GM21390 (cell line): ENCODE measurements around the gene COL1A1.

Experiments
- ATAC-seq: cut with Tn5 transposase; IDR thresholded peaks from one replicate; pipeline ENCODE4 v1.9.1; 2021; ENCODE audit not compliant: unreplicated experiment

The COL1A1 gene

DNA sequence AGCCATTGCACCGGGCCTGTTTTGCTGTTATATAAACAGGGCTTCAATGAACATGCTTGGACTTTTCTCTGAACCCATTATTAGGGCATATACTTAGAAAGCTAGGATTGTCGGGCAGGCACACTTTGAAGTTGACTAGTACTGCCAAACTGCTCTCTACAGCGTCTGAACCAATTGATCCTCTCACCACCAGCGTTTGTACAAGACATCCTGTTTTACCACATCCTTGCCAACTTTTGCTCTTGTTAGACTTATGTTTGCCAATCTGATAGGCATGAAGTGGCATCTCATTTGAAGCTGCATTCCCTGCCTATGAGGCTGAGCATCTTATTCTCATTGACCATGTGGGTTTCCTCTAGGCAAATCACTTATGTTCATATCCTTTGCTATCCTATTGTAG lies 43.5 kb downstream of the COL1A1 start:
- ATAC-seq: no peak

DNA sequence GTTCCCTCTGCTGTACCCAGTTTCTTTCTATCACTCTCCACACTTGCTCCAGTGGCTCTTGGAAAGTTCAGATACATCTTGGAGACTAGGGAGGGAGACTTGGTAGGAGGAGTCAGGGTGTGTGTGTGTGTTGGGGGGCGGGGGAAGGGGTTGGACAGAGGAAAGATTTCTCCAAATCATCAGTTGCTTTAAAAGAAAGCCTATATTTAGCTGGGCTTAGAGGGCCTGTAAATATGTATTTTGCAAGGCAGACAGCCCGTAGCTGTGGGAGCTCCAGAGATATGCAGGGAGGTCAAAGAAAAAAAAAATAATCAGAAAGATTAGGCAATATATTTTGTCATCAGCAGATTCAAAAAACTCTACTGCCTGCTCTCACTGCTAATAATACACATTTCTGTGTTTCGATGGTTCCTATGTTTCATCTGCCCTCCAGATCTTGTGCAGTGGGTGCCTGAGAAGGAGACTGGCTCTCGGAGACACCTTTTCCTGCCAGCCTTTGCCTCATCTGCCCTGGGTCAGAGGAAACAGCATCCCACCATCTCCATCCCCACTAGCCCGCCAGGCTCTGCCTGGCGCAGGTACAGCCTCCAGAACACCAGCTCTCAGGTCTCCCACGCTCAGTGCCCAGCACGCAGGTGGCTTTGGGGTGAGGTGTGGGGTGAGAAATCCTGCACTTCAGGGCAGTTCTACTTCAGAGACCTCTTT lies 46.2 kb downstream of the COL1A1 start:
- no peak for ATAC-seq

DNA sequence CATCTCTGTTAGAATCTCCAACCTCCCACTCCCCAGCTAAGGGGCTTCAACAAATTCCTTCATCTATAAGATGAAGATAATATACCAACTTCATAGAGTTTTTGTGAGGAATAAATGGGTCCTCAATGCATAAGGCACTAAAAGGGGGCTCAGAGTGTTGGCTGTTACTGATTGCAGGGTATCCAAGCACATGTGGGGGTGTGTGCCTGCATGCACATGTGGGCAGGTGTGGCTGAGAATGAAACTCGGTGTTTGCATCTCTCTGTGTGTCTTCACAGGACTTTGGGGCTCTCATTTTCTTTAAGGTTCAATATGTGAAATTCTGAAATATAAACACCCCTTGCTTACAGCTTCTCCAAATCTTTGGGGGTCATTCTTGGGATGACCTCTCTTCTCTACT lies 46.8 kb downstream of the COL1A1 start:
- no peak for ATAC-seq

DNA sequence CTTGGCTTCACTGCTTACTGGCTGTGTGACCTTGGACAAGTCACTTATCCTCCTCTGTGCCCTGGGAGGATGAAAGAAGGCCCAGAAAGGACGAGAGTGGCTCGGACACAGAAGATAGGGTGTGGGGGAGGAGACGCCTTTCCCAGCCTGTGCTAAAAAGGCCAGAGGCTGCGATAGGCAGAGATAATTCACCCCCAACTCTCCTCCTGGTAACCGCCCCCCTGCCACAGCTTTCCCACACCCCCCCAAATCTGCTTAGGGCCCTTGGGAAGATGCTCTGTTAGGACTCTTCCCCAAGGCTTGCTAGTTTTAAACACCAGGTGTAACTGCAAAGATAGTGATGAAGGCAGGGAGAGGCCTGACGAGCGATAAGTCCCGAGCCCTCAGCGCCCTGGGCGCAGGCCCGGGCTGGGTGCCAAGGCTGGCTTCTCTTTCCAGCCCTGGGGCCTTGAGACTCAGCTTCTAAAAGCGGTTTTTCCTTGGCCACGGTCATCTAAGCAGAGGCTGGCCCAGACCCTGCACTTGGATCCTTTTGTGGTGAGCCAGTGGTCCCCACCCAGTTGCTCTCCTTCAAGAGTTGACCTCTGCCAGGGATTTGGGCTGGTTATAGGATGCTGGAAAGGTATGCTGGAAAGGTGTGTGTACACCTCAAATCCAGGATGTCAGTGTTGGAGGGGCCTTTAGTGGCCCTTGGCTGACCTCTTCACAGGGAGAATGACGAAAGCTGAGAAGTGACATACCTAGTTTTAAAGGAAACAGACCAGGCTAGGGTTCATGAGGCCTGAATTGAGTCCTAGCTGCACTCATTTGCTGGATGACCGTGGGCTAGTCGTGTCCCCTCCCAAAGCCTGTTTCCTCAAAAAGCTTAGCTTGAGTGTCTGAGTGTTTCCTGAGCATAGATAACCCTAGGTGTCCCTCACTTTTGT lies 47.5 kb downstream of the COL1A1 start:
- ATAC-seq: no peak

DNA sequence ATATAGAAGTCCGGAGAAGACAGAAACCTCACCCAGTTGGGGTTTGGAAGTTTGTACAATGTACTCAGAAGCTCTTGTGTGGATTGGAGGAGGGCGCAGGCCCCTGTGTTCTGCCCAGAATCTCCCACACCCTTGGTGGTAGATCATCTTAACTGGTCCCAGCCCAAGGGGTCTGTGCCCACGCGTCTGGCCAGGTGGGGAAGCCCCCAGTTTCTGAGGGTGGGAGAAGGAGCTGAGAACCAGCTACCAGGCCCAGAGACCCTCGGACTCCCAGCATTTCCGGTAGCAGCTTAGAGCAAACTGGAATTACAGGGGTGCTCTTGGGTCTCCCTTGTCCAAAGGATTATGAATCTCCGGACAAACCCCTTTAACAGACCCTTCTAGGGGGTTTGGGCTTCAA lies 48.7 kb downstream of the COL1A1 start:
- no peak for ATAC-seq

DNA sequence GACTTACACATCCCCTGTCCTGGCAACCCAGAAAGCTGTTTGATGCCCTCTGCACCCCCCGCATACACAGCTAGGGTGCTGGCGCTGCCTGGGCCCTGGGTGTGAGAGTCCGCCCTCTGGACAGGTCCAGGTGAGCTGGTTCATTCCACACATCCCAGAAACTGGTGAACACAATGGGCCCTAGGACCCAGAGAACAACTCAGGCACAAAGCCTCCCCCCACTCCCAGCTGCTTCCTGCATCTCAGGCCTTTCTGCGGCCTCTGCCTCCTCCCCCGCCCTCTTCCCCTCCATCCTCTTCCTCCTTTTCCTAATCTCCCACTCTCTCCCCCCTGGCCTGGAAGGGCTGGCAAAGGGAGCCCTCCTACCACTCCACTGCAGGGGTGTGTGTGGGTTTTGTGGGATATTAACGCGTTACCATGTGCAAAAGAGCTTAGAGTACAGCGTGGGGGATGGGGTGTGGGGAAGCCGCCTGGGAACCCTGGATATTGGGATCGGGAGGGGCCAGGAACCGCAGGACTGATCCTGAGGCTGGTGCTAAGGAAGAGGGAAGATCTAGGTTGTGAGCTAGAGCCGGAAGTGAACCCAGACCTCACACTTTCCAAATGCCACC lies 49.4 kb downstream of the COL1A1 start:
- no peak for ATAC-seq

DNA sequence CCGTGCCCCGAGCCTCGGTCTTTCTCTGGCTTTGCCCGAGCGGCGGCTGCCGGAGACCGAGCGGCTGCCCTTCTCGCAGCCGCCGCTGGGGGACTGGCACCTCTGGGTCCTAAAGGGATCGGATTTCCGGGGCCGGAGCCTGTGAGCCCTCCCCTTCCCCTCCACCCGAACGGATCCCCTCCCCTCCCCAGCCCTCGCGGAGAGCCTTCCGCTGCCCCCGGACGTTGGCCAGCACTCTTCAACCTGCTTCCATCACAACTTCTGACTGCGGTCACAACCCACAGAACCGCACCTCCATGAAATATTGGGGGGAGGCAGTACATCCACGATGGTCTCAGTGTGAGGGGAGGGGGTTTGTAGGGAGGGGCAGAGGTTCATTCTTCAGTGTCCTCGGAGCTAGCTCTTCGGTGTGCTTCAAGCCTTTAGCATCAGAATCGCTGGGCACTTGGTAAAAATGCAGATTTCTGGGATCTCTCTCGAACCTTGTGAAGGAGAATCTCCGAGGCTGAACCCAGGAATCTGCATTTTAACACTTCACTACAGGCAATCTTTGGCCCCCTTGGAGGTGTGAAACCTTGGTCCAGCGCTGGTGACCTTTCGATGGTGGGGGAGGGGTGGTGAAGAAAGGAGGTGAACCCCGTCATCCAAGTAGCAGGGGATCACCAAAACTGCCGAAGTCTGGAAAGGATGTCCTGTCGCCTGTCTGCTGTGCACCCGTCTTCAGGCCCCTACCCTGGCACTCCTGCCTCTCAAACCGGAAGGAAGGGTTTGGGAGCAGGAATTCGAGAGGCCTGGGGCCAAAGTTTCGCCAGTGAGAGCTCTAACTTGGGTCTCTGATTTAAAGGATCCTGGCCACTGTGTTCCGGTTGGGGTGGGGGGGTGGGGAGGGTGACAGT lies 50.1 kb downstream of the COL1A1 start:
- peak; percentile 36 for ATAC-seq

DNA sequence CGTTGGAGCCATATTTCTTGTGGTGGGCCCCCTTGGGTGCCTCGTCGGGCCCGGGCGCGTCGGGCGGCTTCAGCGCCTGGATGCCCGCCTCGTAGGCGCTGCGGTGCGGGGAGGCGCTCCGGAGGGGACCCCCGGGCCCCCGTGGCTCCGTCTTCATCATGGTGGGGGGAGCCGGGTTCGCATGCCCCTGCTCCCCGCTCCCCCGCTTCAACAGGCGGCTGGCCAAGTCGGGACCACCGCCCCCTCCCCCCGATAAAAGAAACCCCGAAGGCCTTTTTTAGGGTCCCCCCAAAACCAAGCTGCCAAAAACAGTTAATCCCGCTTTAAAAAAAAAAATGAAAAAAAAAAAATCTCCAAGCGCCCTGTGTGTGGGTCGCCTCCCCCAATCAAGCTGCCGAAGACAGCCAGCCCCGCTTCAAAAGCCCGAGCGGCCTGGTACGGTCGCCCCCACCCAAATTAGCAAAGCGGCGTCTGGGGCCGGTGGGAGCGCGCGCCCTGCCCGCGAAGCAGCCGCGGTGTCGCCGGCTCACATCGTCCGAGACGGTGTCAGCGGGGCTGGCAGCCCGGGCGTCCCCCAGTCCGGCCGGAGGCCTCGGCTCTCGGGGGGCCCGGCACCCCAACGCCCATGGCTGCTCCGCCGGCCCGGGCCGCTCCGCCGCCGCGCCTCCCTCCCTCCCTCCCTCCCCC lies 50.9 kb downstream of the COL1A1 start, which contains the start of gene PPP1R9B:
Gene PPP1R9B (minus strand): TSS at position 324 of the 687 bp plus-strand sequence. CDS start 164 bp downstream, at position 160.
- ATAC-seq: no peak

DNA sequence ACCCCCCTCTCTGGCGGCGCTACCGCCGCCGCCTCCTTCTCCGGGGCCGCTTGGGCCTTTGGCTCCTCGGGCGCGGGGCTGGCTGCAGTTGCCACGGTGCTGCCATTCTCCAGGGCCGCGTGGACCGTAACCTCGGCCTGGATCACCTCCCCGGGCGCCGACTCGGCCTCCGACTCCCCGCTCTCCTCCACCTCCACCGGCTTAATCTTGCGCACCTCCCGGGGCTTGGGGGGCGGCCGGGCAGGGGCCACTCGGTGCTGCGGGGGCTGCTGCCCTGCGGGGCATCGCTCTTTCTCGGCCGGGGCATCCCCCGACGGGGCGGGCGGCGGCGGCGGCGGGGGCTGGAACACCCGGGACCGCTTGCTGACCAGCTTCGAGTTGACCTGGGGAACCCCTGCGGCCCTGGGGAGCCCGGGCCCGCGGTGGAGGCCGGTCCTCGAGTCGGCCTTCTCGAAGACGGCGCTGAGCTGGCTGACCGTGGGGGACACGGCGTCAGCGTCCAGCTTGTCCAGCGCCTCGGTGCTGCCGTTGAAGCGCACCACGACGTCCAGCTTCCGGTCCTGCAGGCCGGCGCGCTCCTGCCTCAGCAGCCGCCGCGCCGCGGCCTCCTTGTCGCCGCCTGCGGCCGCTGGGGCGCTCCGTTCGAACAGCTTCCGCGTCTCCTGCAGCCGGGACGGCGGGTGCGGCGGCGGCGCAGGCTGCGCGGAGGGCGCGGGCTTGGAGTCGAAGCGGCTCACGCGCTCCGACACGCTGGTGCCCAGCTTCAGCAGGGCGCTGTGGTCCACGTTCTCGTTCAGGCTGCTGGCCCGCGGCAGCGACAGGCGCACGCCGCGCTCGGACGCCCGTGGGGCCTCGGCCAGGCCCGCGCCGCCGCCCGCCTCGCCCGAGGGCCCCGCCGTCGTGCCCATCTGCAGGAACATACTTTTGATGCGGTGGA lies 51.7 kb downstream of the COL1A1 start:
- ATAC-seq: no peak

DNA sequence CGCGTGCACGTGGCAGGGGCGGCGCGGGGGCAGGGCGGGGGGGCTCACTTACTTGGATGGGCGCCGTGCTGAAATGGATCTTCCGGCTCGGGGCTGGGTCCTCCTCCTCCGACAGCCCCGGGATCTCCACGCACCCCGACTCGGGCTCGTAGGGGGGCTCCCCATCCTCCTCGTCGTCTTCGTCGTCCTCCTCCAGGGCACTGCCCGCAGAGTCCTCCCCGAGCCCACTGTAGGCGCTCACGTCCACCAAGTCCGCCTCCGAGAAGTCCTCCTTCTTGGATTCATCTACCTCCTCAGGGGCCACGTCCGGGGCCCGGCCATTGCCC lies 52.4 kb downstream of the COL1A1 start:
- no peak for ATAC-seq

DNA sequence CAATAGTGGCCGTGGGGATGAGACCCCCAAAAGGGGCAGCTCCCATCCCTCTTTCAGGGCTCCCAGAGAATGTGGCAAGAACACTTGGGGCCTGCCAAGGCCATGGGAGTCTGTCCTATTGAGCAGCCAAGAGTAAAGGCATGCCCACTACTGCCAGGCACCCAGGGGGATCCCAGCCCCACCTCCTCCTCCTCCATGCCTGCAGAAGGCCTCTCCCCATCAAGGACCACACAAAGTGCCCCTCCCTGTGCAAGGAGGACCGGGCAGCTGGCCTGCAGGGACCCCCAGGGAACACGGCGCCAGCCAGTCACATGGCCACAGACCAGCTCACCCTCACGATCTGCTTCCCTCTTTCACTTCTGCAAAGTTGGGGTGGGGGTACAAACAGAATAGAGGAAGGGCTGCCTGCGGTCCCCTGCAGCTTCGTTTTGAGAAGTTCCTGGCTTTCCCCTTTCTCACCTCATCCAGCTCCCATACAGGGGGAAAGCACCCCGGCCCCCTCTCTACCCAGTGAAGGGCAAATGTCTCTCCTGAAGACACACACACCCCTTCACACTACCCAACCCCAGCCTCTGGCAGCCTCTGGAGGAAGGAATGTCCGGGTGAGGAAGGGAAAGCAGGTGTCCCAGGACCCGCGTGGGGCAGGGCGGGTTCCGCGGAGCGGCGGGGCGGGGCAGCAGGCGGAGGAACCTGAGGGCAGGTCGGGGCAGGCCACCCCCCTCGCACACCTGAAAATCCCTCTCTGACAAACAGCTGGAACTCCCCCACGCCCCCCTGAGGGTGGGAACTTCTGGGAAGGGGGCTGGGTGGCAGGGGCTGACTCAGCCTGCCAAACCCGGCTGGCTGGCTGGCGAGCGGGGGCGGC lies 53.0 kb downstream of the COL1A1 start:
- ATAC-seq: peak; percentile 33

DNA sequence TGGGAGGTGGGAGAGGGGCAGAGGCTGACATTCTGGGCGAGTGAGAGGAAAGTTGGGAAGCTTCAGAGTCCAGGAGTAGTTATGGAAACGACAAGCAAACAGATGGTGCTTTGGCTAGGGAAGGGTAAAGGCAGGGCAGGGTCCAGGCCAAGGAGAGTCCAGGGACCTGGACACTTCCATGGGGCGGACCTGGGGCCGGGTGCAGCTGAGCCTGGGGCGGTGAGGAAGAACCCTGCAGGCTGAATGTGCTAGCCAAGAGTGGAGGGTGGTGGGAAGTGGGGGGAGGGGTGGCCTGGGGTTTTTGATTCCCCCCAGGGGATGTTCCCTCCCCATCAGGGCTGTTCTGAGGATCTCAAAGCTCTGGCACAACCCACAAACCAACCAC lies 53.6 kb downstream of the COL1A1 start:
- ATAC-seq: no peak

DNA sequence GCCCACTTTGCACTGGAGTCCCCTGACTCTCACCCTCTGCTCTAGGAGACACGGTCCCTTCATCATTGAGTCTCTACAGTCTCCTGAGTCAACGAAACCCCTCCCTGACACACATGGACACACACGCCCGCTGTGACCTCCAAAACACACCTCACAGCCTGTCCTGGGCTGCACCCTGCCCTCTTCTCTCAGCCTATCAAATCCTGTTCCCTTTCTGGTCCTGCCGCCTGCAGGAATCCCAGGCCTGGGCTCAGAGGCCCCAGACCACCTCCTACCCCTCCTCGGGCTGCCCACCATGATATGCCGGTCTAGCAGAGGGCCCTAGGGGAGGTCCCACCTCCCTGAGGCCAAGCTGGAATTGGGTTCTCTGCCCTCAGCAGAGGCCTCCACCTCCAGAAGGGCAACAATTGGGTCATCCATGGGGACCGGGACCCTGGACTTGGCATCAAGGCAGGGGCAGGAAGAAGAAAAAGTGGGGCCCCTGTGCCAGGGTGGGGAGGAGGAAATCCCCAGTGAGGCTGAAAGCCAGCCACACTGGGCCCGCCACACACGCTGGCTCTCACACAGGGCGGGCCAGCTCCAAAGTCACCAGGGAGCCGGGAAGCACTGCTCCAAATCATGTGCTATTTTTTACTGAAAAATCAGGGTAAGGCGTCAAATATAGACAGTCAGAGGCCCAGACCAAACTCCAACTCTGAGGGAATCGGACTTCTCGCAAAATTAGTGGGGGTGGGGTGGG lies 54.3 kb downstream of the COL1A1 start:
- no peak for ATAC-seq

DNA sequence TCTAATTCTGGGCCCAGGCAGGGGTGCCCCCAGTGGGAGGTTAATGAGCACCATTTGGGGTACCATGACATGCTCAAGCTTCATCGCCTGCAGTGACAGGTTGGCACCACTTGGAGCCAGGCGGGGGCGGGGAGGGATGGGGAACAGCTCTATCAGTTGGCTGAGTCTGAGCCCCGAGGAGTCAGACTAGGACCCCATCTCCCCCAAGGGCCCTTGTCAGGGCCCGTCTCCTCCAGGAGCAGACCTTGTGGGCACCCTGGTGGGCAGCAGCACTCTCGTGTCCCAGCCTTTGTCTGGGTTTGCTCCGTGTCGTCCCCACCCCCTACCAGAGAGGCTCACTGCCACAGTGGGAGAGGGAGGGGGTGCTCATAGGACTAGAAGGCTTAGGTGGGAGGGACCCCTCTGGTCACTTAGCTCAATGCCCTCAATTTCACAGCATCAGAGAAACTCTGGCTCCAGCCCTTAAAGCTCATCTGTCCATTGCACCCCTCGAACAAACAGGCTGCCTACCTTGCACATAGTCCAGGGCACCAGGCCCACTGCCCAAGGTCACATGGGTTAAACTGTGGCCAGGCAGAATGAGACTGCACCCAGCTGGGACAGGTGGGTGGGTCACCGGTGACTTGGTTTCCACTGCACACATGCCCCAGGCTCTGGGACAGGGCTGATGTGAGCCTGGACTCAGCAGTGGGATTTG lies 55.1 kb downstream of the COL1A1 start:
- ATAC-seq: no peak

DNA sequence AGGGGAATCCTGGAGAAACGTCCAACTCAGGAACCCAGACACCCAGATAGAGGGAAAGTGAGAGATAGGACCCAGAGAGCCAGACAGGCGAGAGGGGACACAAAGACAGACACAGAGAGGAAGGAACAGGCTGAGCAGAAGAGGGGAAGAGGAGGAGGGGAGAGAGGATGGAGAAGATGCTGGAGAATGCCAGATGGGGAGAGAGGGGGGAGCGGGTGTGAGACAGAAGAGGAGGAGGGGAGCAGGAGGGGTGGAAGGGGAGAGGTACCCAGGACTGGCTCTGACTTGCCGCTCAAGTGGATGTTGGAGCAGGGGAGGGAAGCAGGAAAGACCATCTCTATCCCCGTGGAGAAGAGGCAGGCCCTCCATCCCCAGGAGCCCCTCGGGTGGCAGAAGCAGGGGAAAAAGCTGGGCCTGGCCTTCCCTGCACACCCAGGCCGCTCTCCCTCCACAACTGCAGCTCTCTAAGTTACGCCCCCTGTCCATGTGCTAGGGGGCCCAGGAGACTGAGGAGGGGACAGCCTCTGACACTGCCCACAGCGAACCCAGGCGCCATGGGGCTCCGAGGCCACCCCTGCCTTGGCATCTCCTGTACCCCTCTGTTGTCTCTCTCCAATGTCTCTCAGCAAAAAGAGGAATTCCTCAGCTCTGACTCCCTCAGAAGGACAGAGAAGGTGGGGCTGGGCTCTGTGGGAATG lies 55.8 kb downstream of the COL1A1 start:
- ATAC-seq: no peak

DNA sequence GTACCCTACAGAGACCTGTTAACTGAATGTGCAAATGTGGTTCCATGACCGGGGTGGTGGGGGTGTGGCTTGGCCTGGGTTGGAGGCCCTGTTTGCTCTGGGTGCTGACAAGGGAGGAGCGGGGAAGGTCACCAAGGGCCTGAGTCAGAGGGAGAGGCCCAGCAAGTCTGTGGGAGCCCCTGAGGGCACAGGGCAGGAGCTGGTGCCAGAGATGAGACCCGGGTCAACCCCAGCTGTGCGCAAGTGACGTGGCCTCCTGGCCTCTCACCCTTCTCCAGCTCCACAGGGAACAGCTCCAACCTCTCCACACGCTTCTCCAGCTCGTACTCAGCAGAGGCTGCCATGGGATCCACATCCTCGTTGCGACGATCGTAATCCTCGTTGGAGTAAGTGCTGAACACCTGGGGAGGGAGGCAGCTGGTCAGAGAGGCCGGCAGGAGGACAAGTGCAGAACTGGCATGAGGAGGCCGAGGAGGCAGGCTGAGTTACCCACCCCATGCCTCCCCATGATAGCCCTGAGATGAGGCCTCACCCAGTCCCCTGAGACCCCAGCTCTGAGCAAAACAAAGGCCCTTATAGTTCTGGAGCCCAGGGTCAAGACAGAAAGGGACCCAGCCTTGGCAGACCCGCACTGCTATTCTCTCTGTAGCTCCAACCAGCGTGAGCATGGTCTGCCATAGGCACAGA lies 56.4 kb downstream of the COL1A1 start:
- ATAC-seq: no peak
